ENCODE data around the gene SKA2. TPM values are rescaled to one million over a fixed set of nuclear protein-coding genes. Genes with fewer than 3 reads are reported as not detected.

SKA2 gene
- total and polyA plus RNA-seq, 4 donors, result 10.5 to 29.6 (median 11.7) TPM

DNA sequence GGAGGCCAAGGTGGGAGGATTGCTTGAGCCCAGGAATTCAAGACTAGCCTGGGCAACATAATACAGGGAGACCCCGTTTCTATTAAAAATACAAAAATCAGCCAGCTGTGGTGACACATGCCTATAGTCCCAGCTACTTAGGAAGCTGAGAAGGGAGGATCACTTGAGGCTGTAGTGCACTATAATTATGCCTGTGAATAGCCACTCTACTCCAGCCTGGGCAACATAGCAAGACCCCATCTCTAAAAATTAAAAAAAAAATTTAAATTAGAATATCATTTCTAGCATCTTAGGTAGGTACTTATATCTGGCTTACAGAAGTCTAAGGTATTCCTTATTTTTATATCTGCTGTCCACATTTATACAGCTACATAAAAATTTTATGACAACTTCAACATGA lies 47.3 kb upstream of the SKA2 start:
- Histone ChIP-seq H3K4me3 (ENCODE audit: low read depth in 1 of 3, low read length in 3 of 3) (no peak overlapping the region), H3K27ac (ENCODE audit: low read depth in 1 of 2, low read length in 2 of 2) (no peak overlapping the region), H3K9ac (ENCODE audit: low read depth in 1 of 2, low read length in 2 of 2) (no peak overlapping the region), H3K9me3 (ENCODE audit: control insufficient read depth in 4 of 4, low read length in 3 of 4) (no peaks in the 10 kb centered on the region), H3K27me3 (ENCODE audit: control insufficient read depth in 4 of 4, insufficient read depth in 4 of 4, low read length in 3 of 4) (no peaks in the 10 kb centered on the region), H3K36me3 (ENCODE audit: control insufficient read depth in 4 of 4, insufficient read depth in 3 of 4, low read depth in 1 of 4, low read length in 3 of 4) (no peaks in the 10 kb centered on the region), H3K4me1 (ENCODE audit: control insufficient read depth in 4 of 4, insufficient read depth in 4 of 4, low read length in 3 of 4) (no peaks in the 10 kb centered on the region)
- WGBS, result 98% methylated on average over 1 of the region's 1 CpG
- no peak for TF ChIP-seq GABPA (IDR thresholded peaks at IDR 0.05 in 1 of 2, conservative IDR thresholded peaks at IDR 0.05 in 1 of 2)
- no peak for TF ChIP-seq EGR1 (IDR thresholded peaks at IDR 0.05; ENCODE audit: low read depth in 2 of 2)
- TF ChIP-seq SP1 (IDR thresholded peaks at IDR 0.05), result no peak
- TF ChIP-seq, protein P1, sequence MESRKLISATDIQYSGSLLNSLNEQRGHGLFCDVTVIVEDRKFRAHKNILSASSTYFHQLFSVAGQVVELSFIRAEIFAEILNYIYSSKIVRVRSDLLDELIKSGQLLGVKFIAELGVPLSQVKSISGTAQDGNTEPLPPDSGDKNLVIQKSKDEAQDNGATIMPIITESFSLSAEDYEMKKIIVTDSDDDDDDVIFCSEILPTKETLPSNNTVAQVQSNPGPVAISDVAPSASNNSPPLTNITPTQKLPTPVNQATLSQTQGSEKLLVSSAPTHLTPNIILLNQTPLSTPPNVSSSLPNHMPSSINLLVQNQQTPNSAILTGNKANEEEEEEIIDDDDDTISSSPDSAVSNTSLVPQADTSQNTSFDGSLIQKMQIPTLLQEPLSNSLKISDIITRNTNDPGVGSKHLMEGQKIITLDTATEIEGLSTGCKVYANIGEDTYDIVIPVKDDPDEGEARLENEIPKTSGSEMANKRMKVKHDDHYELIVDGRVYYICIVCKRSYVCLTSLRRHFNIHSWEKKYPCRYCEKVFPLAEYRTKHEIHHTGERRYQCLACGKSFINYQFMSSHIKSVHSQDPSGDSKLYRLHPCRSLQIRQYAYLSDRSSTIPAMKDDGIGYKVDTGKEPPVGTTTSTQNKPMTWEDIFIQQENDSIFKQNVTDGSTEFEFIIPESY (IDR thresholded peaks at IDR 0.05), result no peak
- TF ChIP-seq, protein P2, sequence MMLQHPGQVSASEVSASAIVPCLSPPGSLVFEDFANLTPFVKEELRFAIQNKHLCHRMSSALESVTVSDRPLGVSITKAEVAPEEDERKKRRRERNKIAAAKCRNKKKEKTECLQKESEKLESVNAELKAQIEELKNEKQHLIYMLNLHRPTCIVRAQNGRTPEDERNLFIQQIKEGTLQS (IDR thresholded peaks at IDR 0.05), result no peak
- TF ChIP-seq, protein P3, sequence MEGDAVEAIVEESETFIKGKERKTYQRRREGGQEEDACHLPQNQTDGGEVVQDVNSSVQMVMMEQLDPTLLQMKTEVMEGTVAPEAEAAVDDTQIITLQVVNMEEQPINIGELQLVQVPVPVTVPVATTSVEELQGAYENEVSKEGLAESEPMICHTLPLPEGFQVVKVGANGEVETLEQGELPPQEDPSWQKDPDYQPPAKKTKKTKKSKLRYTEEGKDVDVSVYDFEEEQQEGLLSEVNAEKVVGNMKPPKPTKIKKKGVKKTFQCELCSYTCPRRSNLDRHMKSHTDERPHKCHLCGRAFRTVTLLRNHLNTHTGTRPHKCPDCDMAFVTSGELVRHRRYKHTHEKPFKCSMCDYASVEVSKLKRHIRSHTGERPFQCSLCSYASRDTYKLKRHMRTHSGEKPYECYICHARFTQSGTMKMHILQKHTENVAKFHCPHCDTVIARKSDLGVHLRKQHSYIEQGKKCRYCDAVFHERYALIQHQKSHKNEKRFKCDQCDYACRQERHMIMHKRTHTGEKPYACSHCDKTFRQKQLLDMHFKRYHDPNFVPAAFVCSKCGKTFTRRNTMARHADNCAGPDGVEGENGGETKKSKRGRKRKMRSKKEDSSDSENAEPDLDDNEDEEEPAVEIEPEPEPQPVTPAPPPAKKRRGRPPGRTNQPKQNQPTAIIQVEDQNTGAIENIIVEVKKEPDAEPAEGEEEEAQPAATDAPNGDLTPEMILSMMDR (IDR thresholded peaks at IDR 0.05; ENCODE audit: low read depth, low read length, missing input control), result no peak
- no peak for TF ChIP-seq TAF1 (conservative IDR thresholded peaks at IDR 0.05)
- no peak for TF ChIP-seq FOXA1 (IDR thresholded peaks at IDR 0.05)
- no peak for TF ChIP-seq NR2F2 (IDR thresholded peaks at IDR 0.05)
- TF ChIP-seq RXRA (IDR thresholded peaks at IDR 0.05), result no peak
- no peak for TF ChIP-seq FOXA2 (IDR thresholded peaks at IDR 0.05)
- TF ChIP-seq YY1 (IDR thresholded peaks at IDR 0.05), result no peak
- TF ChIP-seq HNF4G (IDR thresholded peaks at IDR 0.05), result no peak
- TF ChIP-seq, protein P4, sequence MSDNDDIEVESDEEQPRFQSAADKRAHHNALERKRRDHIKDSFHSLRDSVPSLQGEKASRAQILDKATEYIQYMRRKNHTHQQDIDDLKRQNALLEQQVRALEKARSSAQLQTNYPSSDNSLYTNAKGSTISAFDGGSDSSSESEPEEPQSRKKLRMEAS (IDR thresholded peaks at IDR 0.05), result no peak
- no peak for TF ChIP-seq RAD21 (IDR thresholded peaks at IDR 0.05)
- DNase-seq (ENCODE audit: low spot score), result no peak

DNA sequence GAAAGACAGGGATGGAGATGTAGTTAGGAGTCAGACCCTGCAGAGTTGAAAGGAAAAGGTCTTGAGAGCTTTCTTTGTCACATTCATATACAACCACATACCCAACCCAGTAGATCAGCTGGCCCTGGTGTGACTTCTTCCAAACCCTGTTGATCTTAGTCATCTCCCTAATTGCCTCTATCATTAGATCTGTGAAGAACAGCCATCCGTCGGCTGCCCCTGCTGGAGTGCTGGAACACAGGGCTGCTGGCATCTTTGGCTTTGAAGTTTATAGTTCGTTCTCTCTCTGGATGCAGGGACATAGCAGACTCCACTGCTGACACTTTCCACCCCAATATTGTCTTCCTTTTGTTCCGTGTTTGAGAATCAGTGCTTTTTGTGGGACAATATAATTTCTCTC lies 44.4 kb upstream of the SKA2 start:
- Histone ChIP-seq H3K27ac (ENCODE audit: low read depth in 1 of 2, low read length in 2 of 2) (no peak overlapping the region), H3K9me3 (ENCODE audit: control insufficient read depth in 4 of 4, low read length in 3 of 4) (no peaks in the 10 kb centered on the region), H3K4me3 (ENCODE audit: low read depth in 1 of 3, low read length in 3 of 3) (no peak overlapping the region), H3K27me3 (ENCODE audit: control insufficient read depth in 4 of 4, insufficient read depth in 4 of 4, low read length in 3 of 4) (no peaks in the 10 kb centered on the region), H3K9ac (ENCODE audit: low read depth in 1 of 2, low read length in 2 of 2) (no peak overlapping the region), H3K36me3 (ENCODE audit: control insufficient read depth in 4 of 4, insufficient read depth in 3 of 4, low read depth in 1 of 4, low read length in 3 of 4) (no peaks in the 10 kb centered on the region), H3K4me1 (ENCODE audit: control insufficient read depth in 4 of 4, insufficient read depth in 4 of 4, low read length in 3 of 4) (no peaks in the 10 kb centered on the region)
- TF ChIP-seq TAF1 (conservative IDR thresholded peaks at IDR 0.05) (no peak), FOXA1 (IDR thresholded peaks at IDR 0.05) (no peak), EGR1 (IDR thresholded peaks at IDR 0.05; ENCODE audit: low read depth in 2 of 2) (no peak), FOXA2 (IDR thresholded peaks at IDR 0.05) (no peak), JUND (IDR thresholded peaks at IDR 0.05) (no peak), NR2F2 (IDR thresholded peaks at IDR 0.05) (no peak), GABPA (IDR thresholded peaks at IDR 0.05 in 1 of 2, conservative IDR thresholded peaks at IDR 0.05 in 1 of 2) (no peak), YY1 (IDR thresholded peaks at IDR 0.05) (no peak), RXRA (IDR thresholded peaks at IDR 0.05) (no peak)
- TF ChIP-seq, protein P5, sequence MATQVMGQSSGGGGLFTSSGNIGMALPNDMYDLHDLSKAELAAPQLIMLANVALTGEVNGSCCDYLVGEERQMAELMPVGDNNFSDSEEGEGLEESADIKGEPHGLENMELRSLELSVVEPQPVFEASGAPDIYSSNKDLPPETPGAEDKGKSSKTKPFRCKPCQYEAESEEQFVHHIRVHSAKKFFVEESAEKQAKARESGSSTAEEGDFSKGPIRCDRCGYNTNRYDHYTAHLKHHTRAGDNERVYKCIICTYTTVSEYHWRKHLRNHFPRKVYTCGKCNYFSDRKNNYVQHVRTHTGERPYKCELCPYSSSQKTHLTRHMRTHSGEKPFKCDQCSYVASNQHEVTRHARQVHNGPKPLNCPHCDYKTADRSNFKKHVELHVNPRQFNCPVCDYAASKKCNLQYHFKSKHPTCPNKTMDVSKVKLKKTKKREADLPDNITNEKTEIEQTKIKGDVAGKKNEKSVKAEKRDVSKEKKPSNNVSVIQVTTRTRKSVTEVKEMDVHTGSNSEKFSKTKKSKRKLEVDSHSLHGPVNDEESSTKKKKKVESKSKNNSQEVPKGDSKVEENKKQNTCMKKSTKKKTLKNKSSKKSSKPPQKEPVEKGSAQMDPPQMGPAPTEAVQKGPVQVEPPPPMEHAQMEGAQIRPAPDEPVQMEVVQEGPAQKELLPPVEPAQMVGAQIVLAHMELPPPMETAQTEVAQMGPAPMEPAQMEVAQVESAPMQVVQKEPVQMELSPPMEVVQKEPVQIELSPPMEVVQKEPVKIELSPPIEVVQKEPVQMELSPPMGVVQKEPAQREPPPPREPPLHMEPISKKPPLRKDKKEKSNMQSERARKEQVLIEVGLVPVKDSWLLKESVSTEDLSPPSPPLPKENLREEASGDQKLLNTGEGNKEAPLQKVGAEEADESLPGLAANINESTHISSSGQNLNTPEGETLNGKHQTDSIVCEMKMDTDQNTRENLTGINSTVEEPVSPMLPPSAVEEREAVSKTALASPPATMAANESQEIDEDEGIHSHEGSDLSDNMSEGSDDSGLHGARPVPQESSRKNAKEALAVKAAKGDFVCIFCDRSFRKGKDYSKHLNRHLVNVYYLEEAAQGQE (IDR thresholded peaks at IDR 0.05), result no peak
- TF ChIP-seq, protein P1 (IDR thresholded peaks at IDR 0.05), result no peak
- TF ChIP-seq, protein P3 (IDR thresholded peaks at IDR 0.05; ENCODE audit: low read depth, low read length, missing input control), result no peak
- TF ChIP-seq, protein P2 (IDR thresholded peaks at IDR 0.05), result no peak
- no peak for DNase-seq (ENCODE audit: low spot score)
- 93% methylated on average over 4 of the region's 4 CpGs for WGBS

Data from liver (tissue), 9 donors.